Thoracic aorta (tissue), 2 donors: ENCODE results near the gene SLC17A8. TPM values are rescaled to one million over a fixed set of nuclear protein-coding genes. Genes with fewer than 3 reads are reported as not detected.

Experiments used
- ATAC-seq: fragments of 150-250 bp; one replicate; pipeline ENCODE4 v1.8.0; 2017; ENCODE audit warnings: low read depth; ENCODE audit not compliant: insufficient number of reproducible peaks, low FRiP score
- DNase-seq: peaks from one replicate; pipeline ENCODE4 v3.0.0-alpha.2; 2020; ENCODE audit warnings: low spot score
- H3K27ac ChIP-seq, 2 donors: fragments of 200-600 bp; sonication (generic); 1 replicate in 1 of 2; 2 replicates in 1 of 2; pipeline ENCODE4 v1.5.1; 2016; ENCODE audit warnings: mild to moderate bottlenecking in 2 of 2, moderate library complexity in 2 of 2
- H3K27me3 ChIP-seq: fragments of 200-600 bp; sonication (generic); replicated peaks from 2 replicates; pipeline ENCODE4 v1.6.0; 2016; ENCODE audit warnings: mild to moderate bottlenecking; ENCODE audit not compliant: insufficient read depth
- H3K36me3 ChIP-seq: fragments of 200-600 bp; sonication (generic); one replicate; pipeline ENCODE4 v1.5.1; 2016
- H3K4me1 ChIP-seq, 2 donors: fragments of 200-600 bp; sonication (generic); 1 replicate in 1 of 2; 2 replicates in 1 of 2; pipeline versions ENCODE4 v1.5.1 to v1.6.0; 2016; ENCODE audit warnings: low read depth in 2 of 2, mild to moderate bottlenecking in 1 of 2; ENCODE audit not compliant: control insufficient read depth in 1 of 2
- H3K4me3 ChIP-seq: fragments of 200-600 bp; sonication (generic); 2 replicates; pipeline ENCODE4 v1.5.1; 2016; ENCODE audit warnings: mild to moderate bottlenecking
- H3K9me3 ChIP-seq: fragments of 200-600 bp; sonication (generic); 2 replicates; pipeline ENCODE4 v1.5.1; 2016
- CTCF ChIP-seq: fragments of 200-600 bp; sonication (generic); IDR thresholded peaks from one replicate; pipeline ENCODE4 v1.5.1; 2019; ENCODE audit warnings: antibody characterized with exemption
- total RNA-seq, 2 donors: library from RNA; depleted of rRNA; stranded (reverse); fragments of >200 nt; gene quantifications; one replicate each; pipeline versions ENCODE4 v1.1.0 to v1.2.3, GENCODE V29; 2016

SLC17A8 gene
- total RNA-seq, 2 donors from 2014 or later = not detected

- Histone ChIP-seq H3K4me3 (no peak overlapping the region), H3K4me1 (no peaks in the 10 kb centered on the region), H3K27me3 (no peaks in the 10 kb centered on the region), H3K27ac (no peak overlapping the region), H3K9me3 (no peaks in the 10 kb centered on the region), H3K36me3 (no peaks in the 10 kb centered on the region)
- no peak for ATAC-seq
- TF ChIP-seq CTCF = no peak
- DNase-seq = no peak
Measured at GRCh38 chr12:100401660-100402059, 44.8 kb downstream of the SLC17A8 start.

GRCh38 chr12:100402763-100403162 is 45.9 kb downstream of the SLC17A8 start:
- ATAC-seq = no peak
- no peaks in the 10 kb centered on the region for H3K4me1 ChIP-seq
- no peak for TF ChIP-seq CTCF

GRCh38 chr12:100403446-100403845 is 46.6 kb downstream of the SLC17A8 start:
- Histone ChIP-seq H3K36me3 (no peaks in the 10 kb centered on the region), H3K4me1 (no peaks in the 10 kb centered on the region), H3K4me3 (no peak overlapping the region), H3K9me3 (no peaks in the 10 kb centered on the region), H3K27me3 (no peaks in the 10 kb centered on the region), H3K27ac (no peak overlapping the region)
- ATAC-seq (no peak), DNase-seq (no peak)
- TF ChIP-seq CTCF = no peak

More at GRCh38 chr12:100402763-100403162, 45.9 kb downstream of the SLC17A8 start:
- Histone ChIP-seq H3K36me3 (no peaks in the 10 kb centered on the region), H3K27me3 (no peaks in the 10 kb centered on the region), H3K4me3 (no peak overlapping the region), H3K9me3 (no peaks in the 10 kb centered on the region), H3K27ac (no peak overlapping the region)
- DNase-seq = no peak

- ATAC-seq (no peak), DNase-seq (no peak)
- no peak overlapping the region for H3K4me3 ChIP-seq
- TF ChIP-seq CTCF = no peak
- H3K36me3 ChIP-seq = no peaks in the 10 kb centered on the region
- no peaks in the 10 kb centered on the region for H3K27me3 ChIP-seq
- no peaks in the 10 kb centered on the region for H3K4me1 ChIP-seq
- H3K9me3 ChIP-seq = no peaks in the 10 kb centered on the region
- H3K27ac ChIP-seq = no peak overlapping the region
Measured at GRCh38 chr12:100404769-100405407, 48.0 kb downstream of the SLC17A8 start.

GRCh38 chr12:100413001-100413400 is 56.1 kb downstream of the SLC17A8 start:
- H3K27me3 ChIP-seq = no peaks in the 10 kb centered on the region
- no peaks in the 10 kb centered on the region for H3K4me1 ChIP-seq
- H3K27ac ChIP-seq = no peak overlapping the region
- H3K9me3 ChIP-seq = no peaks in the 10 kb centered on the region
- no peak overlapping the region for H3K4me3 ChIP-seq
- H3K36me3 ChIP-seq = no peaks in the 10 kb centered on the region
- no peak for TF ChIP-seq CTCF
- DNase-seq = no peak
- no peak for ATAC-seq
